GM21576 (cell line): ENCODE results near the gene MEMO1.
"Not testable (repeated sequence)": the region's sequence is repeated elsewhere in the genome, so short reads cannot be mapped to it uniquely, and the experiment has no call there.

Experiments
- ATAC-seq: cut with Tn5 transposase; IDR thresholded peaks from one replicate; pipeline ENCODE4 v1.9.1; 2021; ENCODE audit warnings: mild to moderate bottlenecking, moderate library complexity; ENCODE audit not compliant: unreplicated experiment

The MEMO1 gene

GRCh38 chr2:31998731-31999383 lies 12.0 kb downstream of the MEMO1 start:
- ATAC-seq: no peak

- ATAC-seq: no peak
These were observed 13.2 kb downstream of the MEMO1 start for GRCh38 chr2:31997653-31998052.

DNA sequence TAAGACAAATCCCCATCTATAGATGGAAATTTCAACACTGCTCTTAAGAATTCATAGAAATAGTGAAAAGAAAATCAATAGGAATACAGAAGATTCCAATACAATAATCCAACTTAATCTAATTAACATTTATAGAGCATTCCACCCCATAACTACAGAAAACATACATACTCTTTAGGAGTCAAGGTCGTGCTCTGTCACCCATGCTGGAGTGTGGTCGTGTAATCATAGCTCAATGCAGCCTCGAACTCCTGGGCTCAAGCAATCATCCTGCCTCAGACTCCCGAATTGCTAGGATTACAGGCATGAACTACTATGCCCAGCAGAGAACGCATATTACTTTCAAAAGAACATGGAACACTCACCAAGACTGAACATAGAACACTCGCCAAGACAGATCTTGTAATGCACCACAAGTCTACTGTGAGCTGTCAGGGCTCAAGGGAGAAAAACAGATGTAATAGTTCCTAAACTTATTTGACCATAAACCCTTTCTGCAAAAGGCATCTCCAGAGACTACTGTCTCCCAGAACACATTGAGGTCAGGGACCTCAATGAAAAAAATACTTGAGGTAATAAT lies 14.1 kb downstream of the MEMO1 start:
- no peak for ATAC-seq

DNA sequence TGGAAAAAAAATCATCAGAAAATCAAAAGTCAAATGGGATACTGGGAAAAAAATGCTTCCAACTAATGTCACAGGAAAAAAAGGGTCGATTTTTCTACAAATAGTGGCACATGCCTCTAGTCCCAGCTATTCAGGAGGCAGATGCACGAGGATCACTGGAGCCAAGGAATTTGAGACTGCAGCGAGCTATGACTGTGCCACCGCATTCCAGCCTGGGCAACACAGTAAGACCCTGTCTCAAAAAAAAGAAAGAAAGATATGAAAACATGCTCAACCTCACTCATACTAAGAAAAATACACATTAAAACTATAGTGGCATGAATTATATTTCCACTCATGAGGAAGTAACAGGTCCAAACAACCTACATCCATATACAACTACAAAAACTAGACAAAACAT lies 17.9 kb downstream of the MEMO1 start:
- no peak for ATAC-seq

DNA sequence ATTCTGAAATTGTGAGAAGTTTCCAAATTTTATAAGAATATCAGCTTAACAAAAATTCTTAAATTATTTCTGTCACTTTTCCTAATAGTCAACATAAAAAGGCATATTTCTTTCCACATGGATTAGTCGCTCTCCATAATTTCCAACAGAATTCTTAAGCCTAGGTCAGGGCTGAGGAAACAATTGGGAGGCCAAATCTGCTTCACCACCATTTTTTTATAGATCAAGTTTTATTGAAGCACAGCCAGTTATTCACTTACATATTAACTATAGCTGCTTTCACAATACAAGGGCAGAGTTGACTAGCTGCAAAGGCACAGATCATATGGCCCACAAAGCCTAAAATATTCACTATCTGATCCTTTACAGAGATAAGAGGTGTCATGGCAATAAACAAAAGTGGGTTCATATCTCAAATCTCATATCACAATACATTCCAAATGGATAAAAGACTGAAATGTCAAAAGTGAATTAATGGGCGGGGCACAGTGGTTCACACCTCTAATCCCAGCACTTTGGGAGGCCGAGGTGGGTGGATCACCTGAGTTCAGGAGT lies 18.7 kb downstream of the MEMO1 start:
- ATAC-seq: no peak

- ATAC-seq: no peak
These were observed 20.9 kb downstream of the MEMO1 start for GRCh38 chr2:31989946-31990345.

DNA sequence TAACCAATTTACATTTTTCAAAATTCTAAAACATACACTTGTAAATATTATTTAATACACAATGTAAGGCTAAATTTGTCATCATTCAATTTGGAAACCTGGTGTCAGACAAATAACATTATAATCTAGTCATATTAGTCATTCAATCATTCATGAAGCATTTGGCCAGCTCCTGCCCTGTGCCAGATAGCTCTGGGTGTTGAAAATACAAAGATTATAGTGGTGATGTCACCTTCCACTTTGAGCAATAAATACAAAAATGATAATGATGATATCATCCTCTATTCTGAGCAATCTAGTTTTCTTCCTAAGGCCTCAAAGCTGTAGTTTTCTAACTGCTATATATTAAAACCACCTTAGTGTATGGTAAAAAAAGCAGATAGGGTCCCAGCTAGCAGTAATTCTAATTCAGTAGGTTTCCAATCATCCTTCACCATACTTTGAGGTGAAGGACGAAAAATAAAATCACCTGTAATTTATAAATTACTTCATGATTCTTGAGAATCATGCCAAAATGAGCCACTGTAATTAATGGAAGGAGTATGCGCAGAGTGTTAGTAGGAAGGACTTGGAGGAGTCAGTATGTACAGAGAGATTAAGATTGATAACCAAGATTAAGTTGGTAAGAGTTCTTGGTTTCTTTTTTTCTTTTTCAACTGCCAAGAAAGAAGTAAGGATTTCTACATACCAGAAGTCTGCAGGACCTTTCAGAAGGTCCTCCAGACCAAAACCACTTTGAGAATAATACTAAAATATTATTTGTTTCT lies 23.2 kb downstream of the MEMO1 start:
- no peak for ATAC-seq

DNA sequence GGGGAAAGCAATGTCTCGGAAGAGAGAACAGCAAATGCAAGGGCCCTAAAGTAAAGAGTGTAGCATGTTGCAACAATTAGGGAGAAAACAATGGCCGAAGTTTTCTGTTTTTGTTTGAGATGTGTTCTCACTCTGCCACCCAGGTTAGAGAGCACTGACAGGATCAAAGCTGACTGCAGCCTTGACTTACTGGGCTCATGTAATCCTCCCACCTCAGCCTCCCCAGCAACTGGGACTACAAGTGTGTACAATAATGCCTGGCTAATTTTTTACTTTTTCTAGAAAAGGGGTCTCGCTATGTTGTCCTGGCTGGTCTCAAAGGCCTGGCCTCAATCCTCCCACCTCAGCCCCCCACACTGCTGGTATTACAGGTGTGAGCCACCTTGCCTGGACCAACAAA lies 23.9 kb downstream of the MEMO1 start:
- ATAC-seq: no peak

DNA sequence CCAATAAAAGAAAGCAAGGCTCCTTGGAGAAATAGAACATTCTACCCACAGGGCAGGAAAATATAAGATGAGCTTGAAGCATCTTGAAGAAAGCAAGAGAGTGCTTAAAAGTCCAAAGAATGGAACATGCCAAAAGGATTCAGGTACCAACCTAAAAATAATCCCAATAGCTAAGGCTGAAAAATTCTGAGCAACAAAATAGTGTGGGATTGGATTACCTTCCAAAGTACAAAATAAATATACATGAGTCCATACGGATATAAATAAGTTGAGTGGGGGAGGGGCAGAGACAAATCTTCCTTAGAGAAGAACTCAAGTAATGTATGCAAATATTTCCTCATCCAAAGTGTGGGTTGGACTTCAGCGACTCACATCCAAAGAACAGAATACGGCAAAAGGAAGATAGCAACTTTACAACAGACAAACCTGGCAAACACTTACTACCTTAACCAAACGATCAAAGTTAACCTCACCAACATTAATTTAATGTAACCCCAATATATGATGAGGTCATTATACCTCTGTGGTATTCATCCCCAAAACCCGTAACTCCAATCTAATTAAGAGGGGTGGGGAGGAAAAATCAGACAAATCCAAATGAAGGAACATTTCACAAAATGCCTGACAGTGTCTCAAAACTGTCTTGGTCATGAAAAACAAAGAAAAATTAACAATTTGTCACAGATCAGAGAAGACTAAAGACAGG lies 26.9 kb downstream of the MEMO1 start:
- ATAC-seq: no peak

DNA sequence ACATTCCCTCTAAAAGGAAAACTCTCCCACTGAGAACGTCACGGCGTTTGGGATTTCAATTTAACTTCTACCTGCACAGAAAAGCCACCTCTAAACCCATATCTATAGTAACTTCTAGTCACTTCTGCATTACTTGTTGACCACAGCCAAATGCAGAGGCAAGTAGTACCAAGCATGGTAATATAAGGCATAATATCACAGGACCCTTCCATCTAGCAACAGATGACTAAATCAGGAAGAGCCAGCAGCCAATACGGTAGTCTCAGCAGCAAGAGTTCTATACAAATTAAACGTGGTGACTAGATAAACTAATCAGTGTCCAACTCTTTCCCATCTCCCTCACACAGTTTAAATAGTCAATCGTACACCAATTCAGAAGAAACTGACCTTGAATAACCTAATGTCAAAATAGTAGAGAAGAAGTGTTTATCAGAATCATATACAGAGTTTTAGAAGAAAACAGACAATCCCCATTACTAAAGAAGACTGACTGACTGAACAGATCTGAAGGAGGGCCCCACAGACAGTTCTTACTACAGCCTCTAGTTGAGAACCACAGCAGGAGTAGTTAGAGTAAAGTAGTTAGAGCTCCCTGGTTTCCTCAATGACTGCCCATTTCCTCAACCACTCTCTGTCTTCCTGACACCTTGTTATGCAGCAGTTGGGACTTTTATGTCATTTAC lies 30.0 kb downstream of the MEMO1 start:
- ATAC-seq: peak; percentile 98

DNA sequence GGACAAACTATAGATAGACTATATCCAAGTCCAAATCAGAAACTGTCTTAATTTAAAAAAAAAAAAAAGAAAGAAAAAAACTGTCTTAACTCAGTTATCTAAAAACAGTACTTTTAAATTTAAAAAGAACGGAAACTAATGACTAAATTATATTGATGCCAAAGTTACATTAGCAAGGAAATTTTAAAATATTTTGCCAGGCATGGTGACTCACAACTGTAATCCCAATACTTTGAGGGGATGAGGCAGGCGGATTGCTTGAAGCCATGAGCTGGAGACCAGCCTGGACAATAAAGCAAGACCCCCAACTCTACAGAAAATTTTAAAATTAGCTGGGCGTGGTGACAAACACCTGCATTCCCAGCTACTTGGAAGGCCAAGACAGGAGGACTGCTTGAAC lies 30.9 kb downstream of the MEMO1 start:
- ATAC-seq: no peak

DNA sequence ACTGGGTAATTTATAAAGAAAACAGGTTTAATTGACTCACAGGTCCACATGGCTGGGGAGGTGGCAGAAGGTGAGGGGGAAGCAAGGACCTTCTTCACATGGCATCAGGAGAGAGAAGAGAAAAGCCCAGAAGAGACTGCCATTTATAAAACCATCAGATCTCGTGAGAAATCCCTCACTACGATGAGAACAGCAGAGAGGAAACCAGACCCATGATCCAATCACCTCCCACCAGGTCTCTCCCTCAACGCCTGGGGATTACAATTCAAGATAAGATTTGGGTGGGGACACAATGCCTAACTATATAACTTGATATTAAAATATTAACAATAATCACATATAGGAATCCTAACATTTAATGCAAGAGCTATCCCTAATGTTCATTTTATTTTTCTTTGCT lies 31.8 kb downstream of the MEMO1 start:
- no peak for ATAC-seq

- no peak for ATAC-seq
These were observed 32.4 kb downstream of the MEMO1 start for GRCh38 chr2:31978436-31978835.

- ATAC-seq: no peak
These were observed 37.1 kb downstream of the MEMO1 start for GRCh38 chr2:31973665-31974064.

GRCh38 chr2:31972059-31972458 lies 38.7 kb downstream of the MEMO1 start:
- ATAC-seq: no peak

GRCh38 chr2:31969178-31969577 lies 41.6 kb downstream of the MEMO1 start:
- ATAC-seq: no peak

- ATAC-seq: no peak
These were observed 43.0 kb downstream of the MEMO1 start for GRCh38 chr2:31967790-31968189.

DNA sequence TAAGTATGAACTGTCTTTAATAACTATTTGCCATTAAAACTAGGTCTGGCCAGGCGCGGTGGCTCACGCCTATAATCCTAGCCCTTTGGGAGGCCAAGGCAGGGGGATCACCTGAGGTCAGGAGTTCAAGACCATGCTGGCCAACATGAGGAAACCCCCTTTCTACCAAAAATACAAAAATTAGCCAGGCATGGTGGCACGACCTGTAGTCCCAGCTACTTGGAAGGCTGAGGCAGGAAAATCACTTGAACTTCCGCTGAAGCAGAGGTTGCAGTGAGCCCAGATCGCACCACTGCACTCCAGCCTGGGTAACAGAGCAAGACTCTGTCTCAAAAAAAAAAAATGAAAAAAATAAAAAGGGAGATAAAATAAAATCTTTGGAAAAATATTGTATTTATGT lies 44.4 kb downstream of the MEMO1 start:
- ATAC-seq: not testable (repeated sequence)

DNA sequence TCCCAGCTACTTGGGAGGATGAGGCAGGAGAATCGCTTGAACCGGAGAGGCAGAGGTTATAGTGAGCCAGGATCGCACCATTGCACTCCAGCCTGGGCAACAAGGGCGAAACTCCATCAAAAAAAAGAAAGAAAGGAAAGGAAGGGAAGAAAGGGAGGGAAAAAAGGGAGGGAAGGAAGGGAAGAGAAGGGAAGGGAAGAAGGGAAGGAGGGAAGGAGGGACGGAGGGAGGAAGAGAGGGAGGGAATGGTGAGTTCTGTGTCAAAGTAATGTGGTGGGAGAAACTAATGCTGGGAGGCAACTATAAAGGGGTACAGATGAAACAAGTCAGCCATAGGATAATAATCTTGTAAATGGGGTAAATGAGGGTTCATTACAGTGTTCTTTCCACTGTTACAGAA lies 45.7 kb downstream of the MEMO1 start:
- no peak for ATAC-seq

GRCh38 chr2:31962757-31963361 lies 47.9 kb downstream of the MEMO1 start:
- no peak for ATAC-seq
